NCI-H2171 (cell line): Measurements from ENCODE around the gene ADM2.

ENCODE experiments used
- DNase-seq: peaks from one replicate; lab custom pipeline; 2025; lab: John Stamatoyannopoulos, UW

ADM2 gene

GRCh38 chr22:50445071-50445879, 36.1 kb upstream of the ADM2 start:
- DNase-seq: no peak

- DNase-seq: no peak
These were observed 35.2 kb upstream of the ADM2 start for GRCh38 chr22:50445880-50446707.

DNA sequence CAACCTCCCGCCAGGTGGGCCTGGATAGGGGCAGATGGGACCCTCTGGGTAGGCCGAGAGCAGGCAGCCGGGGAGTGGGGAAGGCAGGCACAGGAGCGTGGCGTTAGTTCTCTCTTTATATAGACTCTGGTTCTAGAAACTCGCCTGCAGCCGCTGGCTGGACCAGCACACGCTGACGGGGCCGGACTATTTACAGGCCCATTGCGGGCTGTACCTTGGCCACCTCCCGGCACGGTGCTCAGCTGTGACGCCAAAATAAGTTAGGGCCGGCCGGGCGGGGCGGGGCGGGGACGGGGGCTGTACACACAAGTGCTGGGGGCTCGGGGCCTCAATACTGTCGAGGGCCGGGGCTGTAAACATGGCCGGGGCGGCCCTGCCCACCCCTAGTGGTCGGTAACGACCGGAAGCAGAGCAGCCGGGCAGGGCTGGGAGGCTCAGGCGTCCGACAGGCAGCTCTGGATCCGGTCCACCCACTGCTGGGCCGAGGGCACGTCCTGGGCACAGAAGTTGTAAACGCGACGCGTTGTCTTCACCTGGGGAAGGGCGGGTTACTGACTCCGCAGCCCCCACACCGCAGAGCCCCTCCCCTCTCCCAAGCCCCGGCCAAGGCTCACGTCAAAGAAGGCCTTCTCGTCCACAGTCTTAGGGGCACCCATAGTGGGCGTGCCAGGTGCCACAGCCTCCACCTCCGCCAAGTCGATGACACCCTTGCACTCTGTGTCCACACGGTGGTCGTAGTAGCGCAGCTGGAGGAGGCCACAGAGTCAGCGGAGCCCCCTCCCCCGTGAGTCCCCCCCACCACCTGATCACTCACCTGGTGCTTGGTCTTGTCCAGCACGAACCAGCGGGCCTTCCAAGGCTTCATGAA, 34.4 kb upstream of the ADM2 start:
- no peak for DNase-seq

DNA sequence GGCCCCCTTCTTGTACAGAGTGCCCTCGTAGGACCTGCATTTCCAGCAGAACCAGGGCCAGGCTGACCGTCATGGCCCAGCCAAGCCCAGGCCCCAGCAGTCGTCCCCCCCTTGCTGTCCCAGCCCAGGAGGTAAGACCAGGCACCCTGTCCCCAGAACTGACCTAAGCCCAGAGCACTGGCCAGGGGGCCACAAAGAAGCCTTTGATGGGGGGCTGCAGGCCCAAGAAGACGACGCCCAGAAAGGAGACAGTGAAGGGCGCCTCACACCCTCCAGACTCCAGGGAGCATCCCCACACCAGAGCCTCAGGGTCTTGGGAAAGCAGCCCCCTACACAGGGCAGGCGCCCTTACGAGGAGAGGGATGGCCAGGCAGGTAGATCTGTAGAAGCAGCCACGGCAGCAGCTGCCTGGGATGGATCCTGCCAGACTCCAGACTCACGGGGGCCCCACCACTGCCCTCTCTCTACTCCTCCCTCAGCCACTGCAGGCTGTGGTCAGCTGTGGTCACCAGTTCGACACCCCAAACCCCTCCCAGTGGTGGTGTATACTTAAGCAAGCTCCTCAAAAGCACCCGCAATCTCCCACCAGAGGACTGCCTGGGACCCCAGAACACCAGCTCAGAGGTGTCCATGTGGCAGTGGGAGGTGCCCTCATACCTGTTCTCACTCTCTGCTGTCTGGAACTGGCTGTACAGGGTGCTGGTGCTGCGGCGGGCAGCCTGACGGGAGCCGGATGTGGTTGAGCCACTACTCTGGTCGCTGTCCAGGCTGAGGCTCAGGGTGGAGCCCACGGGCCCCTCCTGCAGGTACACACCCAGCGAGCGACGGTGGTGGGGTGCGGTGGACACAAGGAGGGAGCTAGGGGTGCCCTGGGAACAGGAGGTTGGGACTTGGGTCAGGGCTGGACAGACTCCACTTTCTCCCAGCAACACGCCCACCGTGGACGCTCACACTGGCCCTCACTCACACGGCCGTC, 33.5 kb upstream of the ADM2 start:
- no peak for DNase-seq

- DNase-seq: no peak
These were observed 28.7 kb upstream of the ADM2 start for GRCh38 chr22:50452649-50453048.

DNA sequence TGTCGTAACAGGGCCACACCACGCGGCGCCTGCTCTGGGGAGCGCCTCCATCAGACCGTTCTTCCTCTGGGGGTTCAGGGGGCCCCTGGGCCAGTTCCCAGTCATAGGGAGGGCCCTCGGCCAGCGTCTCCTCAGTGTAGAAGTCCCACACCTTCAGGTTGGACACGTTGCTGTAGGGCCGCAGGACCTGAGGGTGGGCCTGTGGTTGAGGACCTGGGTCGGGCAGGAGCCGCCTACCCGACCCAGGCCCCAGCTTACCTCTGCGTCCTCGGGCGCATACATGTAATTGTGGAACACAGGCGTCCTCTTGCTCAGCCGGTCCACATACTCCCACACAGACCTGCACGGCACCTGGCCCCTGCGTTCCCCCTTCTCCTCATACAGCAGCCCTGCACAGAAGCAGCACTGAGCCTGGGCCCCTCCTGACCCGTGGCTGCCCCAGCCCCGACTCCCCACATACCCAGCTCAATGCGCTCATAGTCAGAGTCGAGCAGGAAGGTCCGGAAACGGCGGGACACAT, 26.7 kb upstream of the ADM2 start:
- no peak for DNase-seq

GRCh38 chr22:50455201-50455600, 26.1 kb upstream of the ADM2 start:
- DNase-seq: no peak

- no peak for DNase-seq
These were observed 25.3 kb upstream of the ADM2 start for GRCh38 chr22:50456026-50456425.

- DNase-seq: no peak
These were observed 24.7 kb upstream of the ADM2 start for GRCh38 chr22:50456466-50457234.

GRCh38 chr22:50459016-50459415, 22.3 kb upstream of the ADM2 start:
- DNase-seq: no peak

DNA sequence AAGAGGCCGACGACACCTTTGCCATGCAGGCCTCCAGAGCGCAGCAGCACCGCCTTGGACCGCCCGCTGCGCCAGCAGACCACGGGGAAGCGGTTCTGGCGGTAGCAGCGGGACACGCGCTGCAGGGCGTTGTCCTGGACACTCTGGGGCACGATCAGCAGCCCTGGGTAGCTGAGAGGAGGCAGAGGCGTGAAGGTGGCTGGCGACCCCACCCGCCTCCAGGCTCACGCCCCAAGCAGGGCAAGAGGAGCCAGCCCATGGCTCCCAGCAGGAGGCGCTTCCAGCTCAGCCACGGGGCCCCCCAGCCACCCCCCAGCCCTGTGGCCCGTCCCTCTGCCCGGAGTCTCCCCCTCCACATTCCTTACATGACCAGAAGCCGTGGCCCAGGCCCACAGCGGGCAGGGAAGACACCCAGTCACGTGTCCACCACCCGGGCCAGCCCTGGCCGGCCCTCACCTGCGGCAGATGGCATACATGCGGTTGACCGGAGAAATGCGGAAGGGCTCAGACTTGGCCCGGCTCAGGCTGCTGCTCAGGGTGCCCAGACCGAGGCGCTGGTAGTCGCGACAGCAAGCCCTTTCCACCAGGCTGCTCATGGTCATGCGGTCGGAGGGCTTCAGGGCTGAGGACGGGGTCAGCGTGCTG, 21.7 kb upstream of the ADM2 start:
- no peak for DNase-seq

GRCh38 chr22:50460938-50461337, 20.4 kb upstream of the ADM2 start:
- no peak for DNase-seq

DNA sequence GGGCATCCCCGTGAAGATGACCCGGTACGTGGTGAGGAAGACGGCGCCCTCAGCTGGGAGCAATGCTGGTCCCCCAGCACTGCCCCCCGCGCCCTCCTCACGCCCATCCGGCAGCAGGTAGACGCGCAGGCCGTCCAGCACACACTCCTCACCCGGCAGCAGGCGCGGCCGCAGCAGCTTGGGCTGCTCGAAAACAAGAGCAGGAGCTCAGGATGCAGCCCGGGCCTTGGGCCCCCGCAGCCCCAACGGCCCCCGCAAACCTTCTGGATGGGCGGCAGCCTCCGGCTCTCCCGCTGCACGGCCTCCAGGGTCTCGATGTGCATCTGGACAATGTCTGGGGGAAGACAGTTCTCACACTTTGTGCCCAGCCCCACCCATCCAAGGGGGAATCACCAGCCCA, 19.8 kb upstream of the ADM2 start:
- no peak for DNase-seq

- no peak for DNase-seq
These were observed 19.3 kb upstream of the ADM2 start for GRCh38 chr22:50461979-50462540.

- no peak for DNase-seq
These were observed 18.0 kb upstream of the ADM2 start for GRCh38 chr22:50463188-50463900.

DNA sequence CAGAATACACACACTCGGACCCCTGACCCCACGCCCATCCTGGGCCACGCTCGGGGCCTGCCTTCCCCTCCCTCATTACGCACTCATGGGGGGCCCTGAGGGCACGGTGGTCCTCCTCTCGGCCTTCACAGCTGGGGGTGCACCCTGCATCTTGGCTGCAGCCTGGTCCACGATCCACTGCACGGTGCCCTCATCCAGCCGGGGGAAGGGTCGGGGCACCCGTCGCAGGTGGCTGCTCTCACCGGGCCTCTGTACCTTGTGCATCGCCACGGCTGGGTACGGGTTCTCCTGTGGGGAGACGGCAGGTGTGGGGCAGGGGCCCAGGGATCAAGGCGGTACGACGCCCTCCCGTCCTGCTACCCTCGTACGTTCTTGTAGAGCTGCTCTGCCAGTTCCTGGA, 16.9 kb upstream of the ADM2 start:
- DNase-seq: no peak

DNA sequence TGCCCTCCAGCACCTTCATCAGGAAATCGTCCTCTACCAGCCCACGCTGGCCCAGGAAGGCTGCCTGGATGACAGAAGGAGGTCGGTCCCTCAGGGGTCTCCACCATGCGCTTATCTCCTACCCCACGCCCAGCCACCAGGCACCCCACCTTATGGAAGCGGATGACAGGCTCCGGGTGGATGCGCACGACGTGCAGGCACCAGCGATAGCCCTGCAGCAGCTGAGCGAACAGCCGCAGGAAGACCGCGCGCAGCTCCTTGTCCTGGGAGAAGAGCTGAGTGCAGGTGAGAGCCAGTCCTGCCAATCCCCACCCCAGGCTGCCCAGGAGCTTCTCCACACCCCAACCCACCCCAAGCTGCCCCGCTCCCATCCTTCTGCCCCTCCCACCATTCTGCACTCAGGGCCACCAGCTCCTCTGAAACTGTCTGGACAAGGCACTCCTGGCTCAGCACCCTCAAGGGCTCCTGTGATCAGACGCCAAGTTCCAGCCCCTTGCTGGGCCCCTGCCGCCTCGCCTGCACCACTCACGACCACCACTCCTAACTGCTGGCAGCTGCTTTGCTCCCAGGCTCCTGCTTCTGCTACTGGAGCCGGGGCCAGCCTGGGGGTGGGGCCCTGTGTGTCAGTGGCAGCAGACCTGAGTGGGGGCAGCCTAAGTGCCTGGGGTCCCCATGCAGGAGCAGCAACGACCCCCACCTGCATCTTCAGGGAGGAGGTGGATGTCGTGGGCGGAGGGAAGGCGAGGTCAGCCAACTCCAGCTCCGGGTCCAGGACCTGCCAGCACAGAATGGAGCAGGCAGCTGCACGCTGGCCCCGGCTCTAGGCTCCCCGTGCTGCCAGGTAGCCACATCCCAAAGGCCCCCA, 16.0 kb upstream of the ADM2 start:
- DNase-seq: no peak

GRCh38 chr22:50467341-50467740, 14.0 kb upstream of the ADM2 start:
- DNase-seq: no peak
